ENCODE results near the gene TCOF1.
"Not testable (repeated sequence)": the region's sequence is repeated elsewhere in the genome, so short reads cannot be mapped to it uniquely, and the experiment has no call there.

TCOF1 gene

GRCh38 chr5:150404121-150404520 lies 46.6 kb downstream of the TCOF1 start:
- DNase-seq (ENCODE audit: low read depth in 2 of 2) = no peak

- no peak for DNase-seq (ENCODE audit: low read depth in 2 of 2)
Measured at GRCh38 chr5:150404535-150404934, 47.0 kb downstream of the TCOF1 start.

- DNase-seq (ENCODE audit: low read depth in 2 of 2) = no peak
Measured at GRCh38 chr5:150404941-150405816, 47.7 kb downstream of the TCOF1 start.

DNA sequence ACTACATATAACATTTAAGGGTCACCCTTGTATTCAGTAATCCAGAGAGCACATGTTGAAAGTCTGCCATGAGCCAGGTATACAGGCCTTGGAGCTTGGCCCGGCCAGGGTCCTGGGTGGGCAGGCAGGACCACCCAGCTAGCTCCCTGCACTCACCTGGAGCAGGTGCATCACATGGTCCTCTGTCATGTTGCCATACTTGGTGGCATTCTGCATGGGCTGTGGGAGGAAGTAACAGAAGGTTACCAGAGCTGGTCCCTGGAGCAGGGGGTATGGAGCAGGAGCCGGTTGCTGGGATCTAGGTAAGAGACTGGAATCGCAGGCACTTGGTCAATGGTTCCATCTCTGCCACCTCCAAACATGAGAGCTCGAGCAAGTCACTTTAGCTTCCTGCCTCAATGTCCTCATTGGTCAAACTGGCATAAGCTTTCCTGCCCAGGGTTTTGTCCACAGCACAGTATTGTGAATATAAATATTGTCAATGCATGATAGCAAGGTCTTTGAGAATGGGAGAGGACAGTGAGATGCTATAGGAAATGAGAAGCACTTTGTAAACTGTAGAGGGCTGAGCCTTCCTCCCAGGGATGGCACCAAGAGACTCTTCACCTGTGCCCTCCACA lies 48.7 kb downstream of the TCOF1 start:
- no peak for DNase-seq (ENCODE audit: low read depth in 2 of 2)

GRCh38 chr5:150406723-150407095 lies 49.2 kb downstream of the TCOF1 start:
- no peak for DNase-seq (ENCODE audit: low read depth in 2 of 2)

DNA sequence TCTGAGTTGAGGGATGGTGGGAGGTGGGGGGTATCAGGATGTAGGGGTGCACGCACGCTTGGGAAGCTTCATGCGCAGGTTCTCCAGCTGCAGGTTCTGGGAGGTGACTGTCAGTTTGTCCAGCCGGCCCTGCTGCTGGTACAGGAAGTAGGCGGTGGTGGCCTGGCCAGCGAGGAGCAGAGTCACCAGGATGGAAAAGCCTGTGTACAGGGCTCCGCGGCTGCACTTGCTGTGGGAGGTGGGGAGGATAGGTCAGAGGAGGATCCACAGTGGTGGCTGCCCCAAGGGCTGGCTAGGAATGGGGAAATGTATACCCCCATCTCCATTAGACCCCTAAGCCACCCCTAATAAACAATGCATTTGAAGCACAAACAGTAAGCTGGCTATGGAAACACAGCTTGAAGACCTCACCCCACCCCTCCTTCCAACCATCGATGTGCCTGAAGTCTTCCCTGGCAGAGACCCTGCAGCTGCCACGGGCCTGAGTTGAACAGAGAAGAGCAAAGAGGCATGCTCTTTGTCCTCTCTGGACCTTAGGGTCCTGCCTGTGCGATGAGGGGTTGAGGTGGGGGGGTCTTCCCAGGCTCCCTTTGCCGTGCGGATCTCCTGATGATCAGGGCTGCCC lies 49.7 kb downstream of the TCOF1 start:
- DNase-seq (ENCODE audit: low read depth in 2 of 2) = no peak

DNA sequence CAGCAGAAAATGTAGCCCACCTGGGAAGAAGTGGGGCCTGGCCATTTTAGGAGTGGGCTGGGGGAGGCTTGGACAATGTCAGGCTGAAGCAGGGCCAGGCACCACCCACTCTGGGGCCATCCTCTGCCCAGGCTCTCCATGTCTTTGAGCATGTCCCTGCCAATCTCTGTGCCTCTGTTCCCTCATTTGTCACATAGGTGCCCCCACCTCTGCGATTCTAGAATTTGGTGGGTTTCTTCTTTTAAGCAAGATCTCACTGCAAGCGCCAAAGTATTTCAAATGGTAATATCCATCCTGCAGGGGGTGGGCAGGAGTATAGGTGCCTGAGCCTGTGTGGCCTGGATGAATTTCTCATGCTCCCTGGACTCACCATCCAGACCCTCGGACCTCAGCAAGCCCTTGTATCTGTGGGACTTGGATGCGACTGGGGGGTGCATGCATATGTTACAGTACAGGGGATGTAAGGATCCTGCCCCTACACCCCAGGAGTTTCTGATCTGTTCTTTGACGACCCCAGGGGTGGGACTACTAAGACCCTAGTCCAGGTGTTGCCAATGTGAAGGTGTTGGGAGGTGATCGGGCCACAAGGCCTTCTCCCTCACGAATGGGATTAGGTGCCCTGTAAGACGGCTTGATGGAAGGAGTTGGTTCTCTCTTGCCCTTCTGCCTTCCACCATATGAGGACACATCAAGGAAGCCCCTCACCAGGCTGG lies 50.9 kb downstream of the TCOF1 start:
- DNase-seq (ENCODE audit: low read depth in 2 of 2) = no peak

DNA sequence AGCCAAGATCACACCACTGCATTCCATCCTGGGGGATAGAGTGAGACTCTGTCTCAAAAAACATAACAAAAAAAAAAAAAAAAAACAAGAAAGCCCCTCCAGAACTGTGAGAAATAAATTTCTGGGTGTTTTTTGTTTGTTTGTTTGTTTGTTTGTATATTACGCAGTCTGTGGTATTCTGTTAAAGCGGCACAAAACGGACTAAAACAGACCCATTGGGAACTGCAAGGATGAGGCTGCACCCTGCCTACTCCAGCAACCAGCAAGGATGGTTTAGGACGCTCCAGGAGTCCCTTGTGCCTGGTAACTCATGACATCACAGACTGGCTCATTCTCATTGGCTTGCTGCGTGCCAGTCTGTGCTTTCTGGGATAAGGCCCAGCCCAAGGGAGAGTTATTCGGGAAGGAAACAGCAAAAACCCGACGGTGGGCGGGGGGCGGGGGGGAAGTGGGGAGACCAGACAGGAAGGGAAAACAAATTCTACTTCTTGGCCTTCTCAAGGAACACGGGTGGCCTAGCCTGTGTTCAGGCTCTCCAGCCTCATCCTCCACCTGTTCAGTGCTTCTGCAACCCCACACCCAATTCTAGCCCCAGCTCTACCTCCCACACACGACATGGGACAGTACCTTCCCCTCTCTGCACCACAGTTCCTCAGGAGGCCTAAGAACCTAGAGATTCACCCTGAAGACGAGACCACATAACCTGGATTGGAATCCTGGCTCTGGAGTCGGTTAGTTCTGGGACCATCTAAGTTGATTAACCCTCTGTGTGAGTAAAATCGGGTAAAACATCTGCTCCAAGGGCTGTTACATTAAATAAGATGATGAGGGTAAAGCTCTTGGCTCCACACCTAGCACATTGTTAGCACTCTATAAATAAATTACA lies 52.4 kb downstream of the TCOF1 start:
- no peak for DNase-seq (ENCODE audit: low read depth in 2 of 2)

DNA sequence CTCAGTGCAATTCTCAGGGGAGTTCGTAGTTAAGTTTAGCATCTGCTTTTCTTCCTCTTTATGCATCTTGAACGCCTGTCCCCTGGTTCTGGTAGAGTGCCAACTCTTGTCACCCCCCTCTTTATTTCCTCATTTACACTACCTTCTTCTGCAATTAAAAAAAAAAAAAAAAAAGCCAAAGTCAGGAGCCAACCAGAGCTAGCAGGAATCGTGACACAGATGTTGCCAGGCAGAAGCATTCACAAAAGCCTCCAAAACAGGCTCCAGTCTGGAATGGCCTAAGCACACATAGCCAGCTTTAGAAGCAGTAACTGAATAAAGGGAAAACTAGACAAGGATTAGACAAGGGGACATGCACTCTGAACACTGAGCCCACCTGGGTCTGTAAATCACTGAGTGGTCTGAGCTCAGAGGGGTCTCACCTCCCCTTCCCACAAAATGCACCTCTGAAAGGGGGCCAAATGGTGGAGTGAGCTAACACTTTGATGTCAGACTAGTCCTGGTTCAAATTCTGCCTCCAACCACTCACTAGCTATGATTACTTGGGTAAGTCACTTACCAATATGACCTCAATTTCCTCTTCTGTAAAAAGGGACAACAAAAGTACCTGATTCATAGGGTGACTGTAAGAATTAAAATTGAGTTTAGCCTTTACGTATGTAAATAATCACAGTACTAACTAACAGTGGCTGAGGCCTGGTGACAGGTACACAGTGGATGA lies 53.2 kb downstream of the TCOF1 start:
- DNase-seq (ENCODE audit: low read depth in 2 of 2) = no peak

GRCh38 chr5:150411245-150411979 lies 53.9 kb downstream of the TCOF1 start:
- DNase-seq (ENCODE audit: low read depth in 2 of 2) = peak; percentile 27 to 34

- DNase-seq (ENCODE audit: low read depth in 2 of 2) = peak; percentile 85 to 89
Measured at GRCh38 chr5:150412319-150413175, 55.0 kb downstream of the TCOF1 start, which contains the start of gene CD74. CD74 (minus strand) TSS chr5:150412910; CDS start chr5:150412749, 161 bp downstream.

DNA sequence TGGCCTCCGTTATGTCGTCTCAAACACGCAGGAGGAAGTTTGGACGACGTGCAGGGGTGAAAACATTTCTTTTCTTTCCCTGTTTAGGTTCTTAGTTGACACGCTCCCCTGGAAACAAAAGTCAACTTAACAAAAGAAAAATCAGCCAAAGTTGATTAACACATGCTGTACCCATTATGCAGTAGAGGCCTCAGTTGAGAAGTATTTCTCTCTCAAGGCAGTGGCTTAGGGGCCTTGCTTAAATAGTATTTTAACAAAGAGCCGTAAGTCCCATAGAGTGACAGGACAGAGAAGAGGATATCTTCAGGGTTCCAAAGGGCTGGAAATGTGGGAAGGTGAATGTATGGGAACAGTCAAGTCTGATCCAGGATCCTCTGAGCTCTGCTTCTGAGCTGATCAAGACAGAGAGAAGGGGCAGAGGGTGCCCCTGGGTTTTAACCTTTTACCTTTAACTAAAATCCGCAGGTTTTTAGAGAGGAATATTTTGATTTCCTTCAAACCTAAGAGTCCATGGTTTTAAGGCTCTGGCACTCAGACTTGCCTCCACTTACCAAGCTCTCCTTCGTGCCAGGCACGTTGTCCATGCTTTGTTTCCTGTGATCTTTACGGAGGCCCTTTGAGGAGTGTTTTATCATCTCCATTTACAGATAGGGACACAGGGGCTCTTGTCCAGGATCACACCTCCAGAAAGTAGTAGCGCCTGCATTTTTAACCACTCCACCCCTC lies 55.8 kb downstream of the TCOF1 start:
- DNase-seq (ENCODE audit: low read depth in 2 of 2) = no peak

GRCh38 chr5:150413902-150414790 lies 56.6 kb downstream of the TCOF1 start:
- not testable (repeated sequence) for DNase-seq (ENCODE audit: low read depth in 2 of 2)

DNA sequence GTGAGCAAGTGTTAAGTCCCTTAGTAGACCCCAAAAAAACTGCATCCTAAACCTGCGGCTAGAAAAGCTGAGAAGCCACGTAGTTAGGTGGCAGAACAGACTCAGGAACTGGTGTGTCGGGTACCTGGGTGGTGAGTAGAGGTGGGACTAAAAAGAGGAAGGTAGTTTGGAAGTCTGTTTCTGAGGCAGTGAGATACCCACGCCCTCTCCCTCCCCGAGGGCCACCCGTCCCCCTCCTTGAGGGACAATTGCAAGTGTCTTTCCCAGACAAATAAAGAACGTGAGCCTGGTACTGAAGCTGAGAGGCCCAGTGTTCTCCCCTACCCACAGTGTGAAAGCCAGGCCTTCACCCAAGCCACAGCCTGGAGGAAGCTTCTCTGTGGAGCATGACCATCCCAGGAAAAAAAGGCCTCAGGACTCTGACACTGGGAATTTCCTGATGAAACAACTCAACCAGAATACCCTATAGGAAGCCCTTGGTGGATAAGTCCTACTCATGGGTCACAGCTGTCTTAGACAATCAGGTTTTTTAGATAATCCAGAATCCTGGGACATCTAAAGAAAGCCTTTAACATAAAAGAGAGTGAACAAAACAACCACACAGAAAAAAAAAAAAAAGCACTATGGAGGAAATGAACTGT lies 62.3 kb downstream of the TCOF1 start:
- no peak for DNase-seq (ENCODE audit: low read depth in 2 of 2)

- no peak for DNase-seq (ENCODE audit: low read depth in 2 of 2)
Measured at GRCh38 chr5:150422075-150422474, 64.6 kb downstream of the TCOF1 start.

DNA sequence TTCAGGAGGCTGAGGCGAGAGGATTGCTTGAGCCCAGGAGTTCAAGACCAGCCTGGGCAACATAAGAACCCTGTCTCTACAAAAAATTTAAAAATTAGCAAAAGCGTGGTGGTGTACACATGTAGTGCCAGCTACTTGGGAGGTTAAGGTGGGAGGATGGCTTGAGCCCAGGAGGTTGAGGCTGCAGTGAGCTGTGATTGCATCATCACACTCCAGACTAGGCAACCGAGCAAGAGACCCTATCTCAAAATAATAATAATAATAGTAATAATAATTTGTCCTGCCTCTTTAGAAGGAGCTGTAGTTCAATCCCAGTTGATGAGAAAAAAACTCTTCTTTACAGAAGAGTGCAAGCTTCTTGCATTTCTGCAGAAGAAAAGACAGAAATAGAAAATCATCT lies 65.3 kb downstream of the TCOF1 start:
- no peak for DNase-seq (ENCODE audit: low read depth in 2 of 2)

- not testable (repeated sequence) for DNase-seq (ENCODE audit: low read depth in 2 of 2)
Measured at GRCh38 chr5:150426165-150426564, 68.7 kb downstream of the TCOF1 start.
